ENCODE measurements around the gene BRCA2. TPM values are rescaled to one million over a fixed set of nuclear protein-coding genes. Genes with fewer than 3 reads are reported as not detected.

Gene BRCA2
- total RNA-seq, 2 experiments from 2014 or later = 1.9 to 2.4 TPM

- H3K36me3 Mint-ChIP-seq (ENCODE audit: low read depth) = no peaks in the 10 kb centered on the region
- no peak overlapping the region for H3K27ac Mint-ChIP-seq
- Histone ChIP-seq H3K4me3 (ENCODE audit: low read length) (no peak overlapping the region), H3K36me3 (ENCODE audit: insufficient read depth, low read length) (no peaks in the 10 kb centered on the region), H3K4me1 (ENCODE audit: insufficient read depth, low read length) (peaks cover 4% of the 10 kb centered on the region), H3K9me3 (ENCODE audit: control insufficient read depth in 1 of 2, insufficient read depth in 1 of 2, low read length in 2 of 2) (no peaks in the 10 kb centered on the region), H3K27me3 (ENCODE audit: control insufficient read depth in 1 of 2, insufficient read depth in 2 of 2, low read length in 2 of 2) (no peaks in the 10 kb centered on the region), H3K27ac (ENCODE audit: low read depth in 1 of 2, low read length in 2 of 2) (no peak overlapping the region)
- H3K9me3 Mint-ChIP-seq = no peaks in the 10 kb centered on the region
- H3K27me3 Mint-ChIP-seq = no peaks in the 10 kb centered on the region
- peaks cover 13% of the 10 kb centered on the region for H3K4me1 Mint-ChIP-seq (ENCODE audit: low read depth)
- no peak overlapping the region for H3K4me3 Mint-ChIP-seq
- CTCF ChIA-PET = no interaction called here
- intact Hi-C loops (cut with DNase I, micrococcal nuclease) = loop anchor here in 1 of 2 experiments (2.0 kb wide), 1 partner anchor 395 kb away; no protein-coding TSS in a partner anchor
- TF ChIP-seq CTCF (IDR thresholded peaks at IDR 0.05) = no peak
- DNase-seq = no peak
- POLR2A ChIA-PET = interaction anchor here (1.3 kb wide), 1 partner anchor 9 kb away, joined by 10 read pairs; the partner anchor contains the start of genes BRCA2 and ZAR1L
- ATAC-seq (ENCODE audit: poor library complexity) = no peak
Observed at GRCh38 chr13:32305646-32306045, 9.7 kb upstream of the BRCA2 start.

GRCh38 chr13:32309312-32310133, 5.8 kb upstream of the BRCA2 start:
- CTCF ChIA-PET = no interaction called here
- POLR2A ChIA-PET = interaction anchor here (1.2 kb wide), 1 partner anchor 400 kb away, joined by 3 read pairs; no protein-coding TSS in a partner anchor
- no peaks in the 10 kb centered on the region for H3K9me3 Mint-ChIP-seq
- DNase-seq (peak in 2 of 14 experiments; percentile 10 to 15), ATAC-seq (ENCODE audit: poor library complexity) (peak; percentile 30)
- no peaks in the 10 kb centered on the region for H3K27me3 Mint-ChIP-seq
- Histone ChIP-seq H3K9me3 (ENCODE audit: control insufficient read depth in 1 of 2, insufficient read depth in 1 of 2, low read length in 2 of 2) (no peaks in the 10 kb centered on the region), H3K27me3 (ENCODE audit: control insufficient read depth in 1 of 2, insufficient read depth in 2 of 2, low read length in 2 of 2) (no peaks in the 10 kb centered on the region), H3K27ac (ENCODE audit: low read depth in 1 of 2, low read length in 2 of 2) (no peak overlapping the region), H3K4me3 (ENCODE audit: low read length) (peak overlapping the region; percentile 9), H3K36me3 (ENCODE audit: insufficient read depth, low read length) (no peaks in the 10 kb centered on the region), H3K4me1 (ENCODE audit: insufficient read depth, low read length) (peaks cover 5% of the 10 kb centered on the region)
- H3K4me1 Mint-ChIP-seq (ENCODE audit: low read depth) = peaks cover 15% of the 10 kb centered on the region
- no peak overlapping the region for H3K27ac Mint-ChIP-seq
- intact Hi-C loops (cut with DNase I, micrococcal nuclease) = loop anchor here (1.0 to 10.0 kb wide), 5 partner anchors 63 to 1505 kb away; partner anchors contain the start of genes HSPH1 (in 1 of the 2) and RFC3 (in 1 of the 2)
- H3K36me3 Mint-ChIP-seq (ENCODE audit: low read depth) = no peaks in the 10 kb centered on the region
- no peak for TF ChIP-seq CTCF (IDR thresholded peaks at IDR 0.05)
- H3K4me3 Mint-ChIP-seq = peak overlapping the region; percentile 13

GRCh38 chr13:32310134-32310706, 5.1 kb upstream of the BRCA2 start:
- H3K4me3 ChIP-seq (ENCODE audit: low read length) = peak overlapping the region; percentile 9
- Mint-ChIP-seq H3K36me3 (ENCODE audit: low read depth) (peaks cover 6% of the 10 kb centered on the region), H3K4me1 (ENCODE audit: low read depth) (peaks cover 22% of the 10 kb centered on the region), H3K9me3 (no peaks in the 10 kb centered on the region), H3K4me3 (peak overlapping the region; percentile 13), H3K27ac (no peak overlapping the region), H3K27me3 (no peaks in the 10 kb centered on the region)
- CTCF ChIA-PET = no interaction called here
- no peaks in the 10 kb centered on the region for H3K9me3 ChIP-seq (ENCODE audit: control insufficient read depth in 1 of 2, insufficient read depth in 1 of 2, low read length in 2 of 2)
- DNase-seq (peak in 5 of 14 experiments; percentile 1 to 69 (median 61)), ATAC-seq (ENCODE audit: poor library complexity) (peak; percentile 59)
- intact Hi-C loops (cut with DNase I, micrococcal nuclease) = loop anchor here (1.0 to 10.0 kb wide), 5 partner anchors 63 to 1505 kb away; partner anchors contain the start of genes HSPH1 (in 1 of the 2) and RFC3 (in 1 of the 2)
- H3K4me1 ChIP-seq (ENCODE audit: insufficient read depth, low read length) = peaks cover 12% of the 10 kb centered on the region
- no peak overlapping the region for H3K27ac ChIP-seq (ENCODE audit: low read depth in 1 of 2, low read length in 2 of 2)
- TF ChIP-seq CTCF (IDR thresholded peaks at IDR 0.05) = peak; percentile 72
- POLR2A ChIA-PET = no interaction called here
- H3K36me3 ChIP-seq (ENCODE audit: insufficient read depth, low read length) = no peaks in the 10 kb centered on the region
- no peaks in the 10 kb centered on the region for H3K27me3 ChIP-seq (ENCODE audit: control insufficient read depth in 1 of 2, insufficient read depth in 2 of 2, low read length in 2 of 2)
